KOPT-K1 (cell line): ENCODE measurements around the gene FAM181B.

ENCODE experiments used
- H3K27ac ChIP-seq: fragments of 200-600 bp; sonication (generic); 2 replicates; pipeline ENCODE4 v1.5.1; 2016; ENCODE audit warnings: antibody characterized with exemption, mild to moderate bottlenecking, low read depth, low read length; ENCODE audit not compliant: poor library complexity, severe bottlenecking
- H3K36me3 ChIP-seq: fragments of 200-600 bp; sonication (generic); 2 replicates; pipeline ENCODE4 v1.5.1; 2017; ENCODE audit warnings: antibody characterized with exemption, mild to moderate bottlenecking, low read length, moderate library complexity; ENCODE audit not compliant: insufficient read depth
- H3K9me3 ChIP-seq: fragments of 200-600 bp; sonication (generic); 2 replicates; pipeline ENCODE4 v1.5.1; 2017; ENCODE audit warnings: antibody characterized with exemption, low read length, mild to moderate bottlenecking; ENCODE audit not compliant: insufficient read depth, poor library complexity, severe bottlenecking

FAM181B gene

DNA sequence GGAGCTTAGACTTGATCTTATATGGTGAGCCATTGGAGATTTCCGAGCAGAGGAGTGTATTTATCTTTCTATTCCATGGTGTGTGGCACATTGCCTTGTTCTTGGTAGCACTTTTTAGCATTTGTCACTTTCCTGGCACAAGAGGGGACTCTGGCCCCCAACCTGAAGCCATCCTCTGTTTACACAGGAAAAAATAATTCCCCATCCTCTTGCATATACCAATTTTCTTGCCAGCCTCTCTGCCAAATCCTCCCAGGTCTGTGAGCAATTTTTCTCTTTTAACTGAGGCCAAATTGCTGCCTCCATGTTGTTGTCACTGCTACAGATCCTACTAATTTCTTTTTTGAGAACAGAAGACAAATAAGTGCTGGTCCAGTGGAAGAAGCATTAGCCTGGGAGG is 20.3 kb upstream of the FAM181B start:
- H3K27ac ChIP-seq, result no peak overlapping the region
- H3K9me3 ChIP-seq, result no peaks in the 10 kb centered on the region
- no peaks in the 10 kb centered on the region for H3K36me3 ChIP-seq

DNA sequence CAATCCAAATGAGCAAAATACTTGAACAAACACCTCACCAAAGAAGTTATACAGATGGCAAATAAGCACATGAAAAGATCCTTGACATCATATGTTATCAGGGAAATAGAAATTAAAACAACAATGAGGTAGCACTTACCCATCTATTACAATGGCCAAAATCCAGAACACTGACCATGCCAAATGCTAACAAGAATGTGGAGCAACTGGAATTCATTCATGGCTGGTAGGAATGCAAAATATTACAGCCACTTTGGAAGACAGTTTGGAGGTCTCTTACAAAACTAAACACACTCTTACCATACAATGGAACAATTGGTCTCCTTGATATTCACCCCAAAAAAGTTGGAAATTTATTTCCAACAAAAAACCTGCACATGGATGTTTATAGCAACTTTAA is 19.1 kb upstream of the FAM181B start:
- H3K27ac ChIP-seq, result no peak overlapping the region
- H3K9me3 ChIP-seq, result no peaks in the 10 kb centered on the region

DNA sequence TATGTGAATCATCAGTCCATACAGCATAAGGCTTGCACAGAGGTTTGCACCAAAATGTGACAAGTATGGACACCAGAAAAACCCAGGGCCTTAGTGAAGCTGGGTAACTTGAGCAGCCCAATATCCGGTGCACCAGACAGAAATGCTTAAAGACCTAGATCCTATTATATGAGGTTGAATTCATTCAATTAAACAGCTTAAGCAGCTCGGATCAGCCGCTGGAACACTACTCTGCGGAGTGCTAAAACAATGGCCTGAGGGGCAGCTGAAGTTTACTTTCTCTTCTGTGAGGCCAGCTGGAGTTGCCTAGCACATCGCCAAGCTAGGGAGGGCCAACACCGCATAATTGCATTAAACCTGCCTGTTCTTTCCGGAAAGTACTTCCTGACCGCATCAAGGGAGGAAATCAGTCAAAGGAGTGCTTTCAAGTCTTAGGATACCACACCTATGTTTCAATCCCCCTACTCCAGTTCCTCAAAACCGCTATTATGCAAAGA is 17.0 kb upstream of the FAM181B start:
- Histone ChIP-seq H3K9me3 (no peaks in the 10 kb centered on the region), H3K27ac (no peak overlapping the region), H3K36me3 (no peaks in the 10 kb centered on the region)

More for the DNA sequence above, 19.1 kb upstream of the FAM181B start:
- no peaks in the 10 kb centered on the region for H3K36me3 ChIP-seq

DNA sequence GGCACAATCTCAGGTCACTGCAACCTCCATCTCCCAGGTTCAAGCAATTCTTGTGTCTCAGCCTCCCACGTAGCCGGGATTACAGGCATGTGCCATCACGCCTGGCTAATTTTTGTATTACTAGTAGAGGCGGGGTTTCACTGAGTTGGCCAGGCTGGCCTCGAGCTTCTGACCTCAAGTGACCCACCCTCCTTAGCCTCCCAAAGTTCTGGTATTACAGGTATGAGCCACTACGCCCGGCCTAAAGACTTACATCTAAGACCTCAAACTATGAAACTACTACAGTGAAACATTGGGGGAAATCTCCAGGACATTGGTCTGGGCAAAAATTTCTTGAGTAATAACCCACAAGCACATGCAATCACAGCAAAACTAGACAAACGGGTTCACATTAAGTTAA is 13.8 kb upstream of the FAM181B start:
- no peaks in the 10 kb centered on the region for H3K36me3 ChIP-seq
- H3K27ac ChIP-seq, result no peak overlapping the region
- H3K9me3 ChIP-seq, result no peaks in the 10 kb centered on the region

DNA sequence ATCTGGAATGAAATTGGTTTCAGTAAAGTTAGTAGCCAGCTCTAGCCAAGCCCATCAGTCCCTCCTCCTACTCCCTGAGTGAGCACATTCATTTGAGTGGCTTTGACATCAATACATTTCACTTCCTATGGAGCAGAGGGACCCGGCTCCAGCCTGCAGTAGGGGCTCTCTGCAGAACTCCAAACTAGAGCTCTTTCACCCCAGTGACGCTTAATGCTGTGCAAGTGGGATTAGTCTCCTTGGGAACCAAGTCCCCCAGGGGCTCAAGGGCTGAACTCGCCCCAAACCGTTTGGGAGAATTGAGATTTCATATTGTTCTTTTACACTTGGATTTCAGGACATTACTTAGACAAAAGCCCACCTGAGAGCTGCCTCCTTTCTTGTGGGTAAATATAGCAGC is 4.4 kb upstream of the FAM181B start:
- Histone ChIP-seq H3K9me3 (no peaks in the 10 kb centered on the region), H3K36me3 (no peaks in the 10 kb centered on the region), H3K27ac (no peak overlapping the region)

DNA sequence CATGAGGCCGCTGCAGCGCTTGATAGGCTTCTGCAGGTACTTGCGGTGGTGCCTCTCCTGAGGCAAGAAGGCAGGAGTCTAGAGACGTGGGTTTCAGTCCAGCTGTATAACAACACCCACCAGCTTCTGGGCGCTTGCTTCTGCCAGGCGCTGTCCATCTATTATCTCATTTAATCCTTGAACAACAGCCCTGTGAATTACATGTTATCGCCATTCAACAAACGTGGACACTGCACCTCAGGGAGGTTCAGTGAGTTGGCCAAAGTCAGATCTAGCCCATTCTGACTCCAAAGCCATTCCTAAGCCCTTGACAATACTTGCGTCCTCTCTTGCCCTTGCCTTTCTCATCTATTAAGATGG is 436 bp upstream of the FAM181B start:
- no peak overlapping the region for H3K27ac ChIP-seq
- H3K9me3 ChIP-seq, result peaks cover 3% of the 10 kb centered on the region
- no peaks in the 10 kb centered on the region for H3K36me3 ChIP-seq

DNA sequence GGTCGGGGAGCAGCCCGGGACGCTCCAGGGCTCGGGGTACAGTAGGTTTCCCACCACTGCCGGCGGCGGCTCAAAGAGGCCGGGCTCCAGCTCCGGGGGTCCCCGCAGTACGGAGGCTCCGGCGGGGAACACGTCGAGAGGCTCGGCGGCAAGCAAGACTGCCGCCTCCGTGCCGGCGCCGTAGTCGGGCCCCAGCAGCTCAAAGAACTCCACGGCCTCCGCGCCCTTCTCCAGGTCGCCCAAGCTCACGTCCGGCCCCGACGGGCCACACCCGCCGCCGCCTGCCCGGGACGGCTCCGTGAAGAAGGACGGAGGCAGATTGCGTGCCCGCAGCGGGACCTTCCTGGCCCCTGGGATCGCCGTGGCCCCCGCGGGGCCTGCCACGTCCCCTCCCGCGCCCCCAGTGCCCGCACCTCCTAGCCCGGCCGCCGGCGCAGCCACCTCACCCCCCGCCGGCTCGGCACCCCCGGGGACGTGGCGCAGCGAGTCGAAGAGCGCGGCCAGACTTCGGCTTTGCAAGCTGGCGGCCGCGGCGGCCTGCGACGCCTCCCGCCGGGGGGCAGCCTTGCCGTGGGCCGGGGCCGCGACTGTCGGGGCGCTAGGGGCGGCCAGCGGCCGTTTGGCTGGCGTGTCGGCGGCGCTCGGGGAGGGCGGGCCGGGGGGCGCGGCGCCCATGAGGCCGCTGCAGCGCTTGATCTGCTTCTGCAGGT is 775 bp downstream of the FAM181B start:
- Histone ChIP-seq H3K9me3 (peaks cover 3% of the 10 kb centered on the region), H3K36me3 (no peaks in the 10 kb centered on the region), H3K27ac (no peak overlapping the region)

DNA sequence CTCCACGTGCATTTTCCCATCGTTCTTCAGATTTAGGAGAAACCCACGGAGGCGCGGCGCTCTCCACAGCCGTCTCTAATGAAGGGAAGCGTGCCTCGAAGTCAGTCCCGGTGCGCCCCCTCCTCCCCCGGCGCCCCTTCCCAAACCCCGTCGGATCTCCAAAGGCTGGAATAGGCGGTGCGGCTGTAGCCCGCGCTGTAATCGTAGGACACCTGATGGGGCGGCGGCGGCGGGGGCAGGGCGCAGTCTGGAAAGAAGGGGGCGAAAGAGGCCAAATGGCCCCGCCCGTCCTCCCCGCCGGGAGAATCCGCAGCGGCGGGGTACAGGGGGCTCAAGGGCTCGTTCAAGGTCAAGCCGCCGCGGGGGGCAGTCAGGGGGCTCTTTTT is 1.3 kb downstream of the FAM181B start:
- Histone ChIP-seq H3K27ac (no peak overlapping the region), H3K9me3 (peaks cover 3% of the 10 kb centered on the region), H3K36me3 (no peaks in the 10 kb centered on the region)

DNA sequence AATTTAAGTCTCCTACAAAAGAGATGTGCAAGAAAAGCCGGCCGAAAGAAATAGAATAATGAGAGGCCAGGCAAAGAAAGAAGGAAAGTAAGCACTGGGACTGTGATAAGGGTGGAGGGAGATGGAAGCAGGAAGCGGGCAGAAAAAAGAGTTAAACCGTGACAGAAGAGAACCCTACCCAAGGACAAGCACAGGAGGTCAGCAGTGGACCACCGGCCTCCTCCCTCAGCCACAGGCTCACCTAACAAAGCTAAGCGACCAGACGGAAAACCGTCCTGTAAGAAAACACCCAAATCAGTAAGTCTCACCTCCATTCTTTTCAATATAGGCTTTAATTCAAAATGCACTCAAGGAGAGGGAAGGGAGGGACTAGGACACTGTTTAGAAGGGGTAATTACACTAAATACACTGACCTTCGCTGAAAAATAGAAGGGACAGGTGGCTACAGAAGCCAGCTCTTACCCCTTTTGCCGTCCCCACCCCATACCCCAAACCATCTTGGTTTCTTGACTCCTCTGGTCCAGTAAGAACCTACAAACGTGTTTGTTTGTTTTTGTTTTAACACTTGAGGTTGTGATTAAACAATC is 1.9 kb downstream of the FAM181B start:
- Histone ChIP-seq H3K36me3 (no peaks in the 10 kb centered on the region), H3K9me3 (peaks cover 3% of the 10 kb centered on the region), H3K27ac (no peak overlapping the region)

DNA sequence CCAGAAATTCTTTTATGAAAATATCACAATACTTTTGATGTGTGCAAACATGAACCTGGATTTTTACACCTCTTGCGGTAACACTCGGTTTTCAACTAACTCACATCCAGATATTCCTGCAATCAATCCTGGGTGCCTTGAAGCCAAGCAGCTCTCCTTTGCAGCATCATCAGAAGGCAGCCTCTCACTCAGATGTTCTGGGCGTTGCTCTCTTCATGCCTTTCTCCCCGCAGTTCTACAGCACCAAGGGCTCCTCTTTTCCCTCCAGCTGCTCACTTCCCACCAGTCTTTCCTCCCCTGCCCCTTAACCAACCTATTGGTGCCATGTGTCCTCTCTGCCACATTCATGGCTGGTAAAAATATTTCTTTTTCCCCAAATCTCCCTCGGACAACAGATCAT is 2.9 kb downstream of the FAM181B start:
- H3K36me3 ChIP-seq, result no peaks in the 10 kb centered on the region
- peaks cover 3% of the 10 kb centered on the region for H3K9me3 ChIP-seq
- H3K27ac ChIP-seq, result no peak overlapping the region

DNA sequence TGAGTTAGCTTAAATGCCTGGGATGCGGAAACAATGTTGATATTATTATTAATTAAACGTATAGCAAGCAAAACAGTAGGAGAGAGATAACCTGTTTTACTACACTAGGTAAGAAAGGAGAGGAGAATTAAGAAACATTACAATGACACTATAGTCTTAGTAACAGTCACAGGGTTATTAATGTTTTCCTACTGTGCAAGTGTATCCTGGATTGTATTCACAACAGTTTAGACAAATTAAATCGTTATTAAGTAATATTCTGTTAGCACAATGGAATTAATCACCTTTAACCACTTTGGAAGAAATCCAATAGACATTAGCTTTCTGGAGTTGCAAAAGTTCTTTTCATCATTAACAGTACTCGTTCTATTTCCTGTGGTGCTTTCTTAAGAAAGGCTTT is 3.4 kb downstream of the FAM181B start:
- H3K27ac ChIP-seq, result no peak overlapping the region
- peaks cover 3% of the 10 kb centered on the region for H3K9me3 ChIP-seq
- no peaks in the 10 kb centered on the region for H3K36me3 ChIP-seq

DNA sequence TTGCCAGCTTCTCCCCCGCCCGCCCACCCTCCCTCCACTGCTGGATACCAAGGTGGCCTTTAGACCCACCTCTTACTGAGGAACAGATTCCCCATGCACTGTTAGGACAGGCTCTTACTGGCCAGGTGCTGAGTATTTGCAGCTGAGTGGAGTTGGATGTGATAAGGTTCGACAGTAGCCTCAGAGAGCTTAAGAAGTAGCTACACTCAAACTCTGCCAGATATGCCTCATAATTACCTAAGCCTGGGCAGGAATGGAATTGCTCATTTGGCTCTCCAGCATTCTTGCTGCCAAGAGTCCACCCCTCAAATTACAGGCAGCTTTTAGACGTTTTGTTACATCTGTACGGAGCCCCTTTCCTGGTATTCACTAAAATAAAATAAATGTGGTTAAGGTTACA is 9.6 kb downstream of the FAM181B start:
- Histone ChIP-seq H3K36me3 (no peaks in the 10 kb centered on the region), H3K9me3 (no peaks in the 10 kb centered on the region), H3K27ac (no peak overlapping the region)

DNA sequence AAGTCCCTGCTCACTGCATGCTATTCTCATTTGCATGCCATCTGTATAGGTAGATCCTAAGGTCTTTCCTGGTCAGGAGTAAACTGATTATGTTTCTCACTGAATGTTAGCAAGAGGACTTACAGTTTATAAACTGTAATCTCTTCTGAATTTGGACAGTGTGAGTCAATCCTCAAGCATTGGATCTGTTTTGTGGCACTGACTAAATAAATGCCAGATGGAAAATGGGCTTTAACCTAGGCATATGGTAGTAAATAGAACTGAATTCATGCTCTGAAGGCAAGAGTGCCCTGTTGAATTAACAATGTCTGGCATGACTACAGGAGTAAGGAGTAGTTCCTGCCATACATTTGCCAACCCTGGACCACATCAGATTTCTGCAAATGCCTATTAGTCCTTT is 11.4 kb downstream of the FAM181B start:
- no peaks in the 10 kb centered on the region for H3K36me3 ChIP-seq

DNA sequence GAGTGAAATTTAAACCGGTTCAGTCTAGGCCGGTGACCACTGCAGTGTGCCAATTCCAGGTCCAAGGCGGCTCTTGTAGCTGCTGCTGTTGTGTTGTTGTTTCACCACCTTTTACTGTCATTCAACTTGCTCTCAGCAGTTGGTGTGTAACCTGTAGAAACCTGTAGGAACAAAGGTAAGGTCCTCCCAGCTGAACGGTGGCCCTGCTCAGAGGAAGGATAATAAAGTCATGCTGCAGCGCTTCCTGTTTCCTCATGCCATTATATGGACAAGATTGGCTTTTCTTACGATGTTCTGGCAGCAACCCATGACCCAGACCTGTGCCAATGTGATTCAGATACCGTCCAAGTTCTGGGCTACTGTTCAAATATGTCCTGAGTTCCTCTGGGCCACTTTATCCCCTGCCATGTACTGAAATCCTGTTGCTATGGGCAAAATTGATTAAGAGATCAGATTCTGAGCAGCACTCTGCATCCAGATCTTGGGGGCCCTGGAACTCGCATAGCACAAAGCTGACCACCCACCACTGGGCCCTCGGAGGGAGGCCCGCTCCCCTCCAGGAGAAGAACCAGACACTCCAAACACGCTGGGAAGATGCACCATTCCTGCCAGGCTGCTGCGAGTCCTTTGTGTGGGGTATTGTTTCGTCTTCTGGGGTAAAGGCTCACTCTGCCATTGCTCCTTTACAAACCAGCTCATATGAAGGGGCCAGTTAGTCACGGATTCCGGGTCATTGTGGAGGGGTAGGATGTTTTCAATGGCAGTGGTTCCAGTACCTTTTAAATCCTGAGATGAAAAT is 13.2 kb downstream of the FAM181B start:
- no peaks in the 10 kb centered on the region for H3K9me3 ChIP-seq
- H3K36me3 ChIP-seq, result no peaks in the 10 kb centered on the region
- no peak overlapping the region for H3K27ac ChIP-seq

More for the DNA sequence above, 11.4 kb downstream of the FAM181B start:
- Histone ChIP-seq H3K9me3 (no peaks in the 10 kb centered on the region), H3K27ac (no peak overlapping the region)

DNA sequence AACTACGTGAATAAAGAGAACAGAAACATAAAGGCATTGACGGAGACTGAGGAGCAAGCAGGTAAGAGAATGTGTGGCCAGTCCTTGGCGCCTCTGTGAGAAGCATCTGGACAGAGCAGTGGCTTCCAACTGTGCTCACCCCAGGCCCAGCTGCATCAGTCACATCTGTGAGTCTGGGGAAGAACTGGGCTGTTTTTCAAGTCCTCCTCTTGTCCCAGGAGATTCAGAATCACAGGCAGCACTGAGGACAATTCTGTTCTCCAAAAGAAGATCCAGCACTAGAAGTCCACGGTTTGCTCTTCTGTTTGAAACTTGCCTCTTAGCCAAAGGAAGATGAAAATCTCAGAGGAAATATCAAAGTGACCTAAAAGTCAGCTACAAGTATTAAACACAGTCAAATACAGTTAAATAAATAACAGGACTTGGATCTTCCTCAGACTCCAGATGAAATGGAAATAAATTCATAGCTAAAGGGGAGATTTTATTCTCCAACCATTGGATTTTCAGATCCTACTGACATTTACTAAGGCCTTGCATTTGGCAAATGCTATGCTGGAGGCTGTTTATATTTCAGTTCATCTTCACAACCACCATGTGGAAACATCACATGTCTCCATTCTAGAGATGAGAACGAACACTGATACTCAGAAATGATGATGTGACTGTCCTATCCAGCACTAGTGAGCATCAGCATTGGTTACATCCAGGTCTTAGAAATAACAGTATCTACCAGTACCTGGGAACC is 14.1 kb downstream of the FAM181B start:
- Histone ChIP-seq H3K36me3 (no peaks in the 10 kb centered on the region), H3K27ac (no peak overlapping the region), H3K9me3 (no peaks in the 10 kb centered on the region)
